HEK293 (cell line): ENCODE results near the gene KHSRP.

Experiments used
- HOXA7 ChIP-seq: sonication (generic); formaldehyde crosslinking; IDR thresholded peaks from 2 replicates; pipeline ENCODE4 v1.8.1; 2022; ENCODE audit warnings: missing genetic modification reagents, borderline replicate concordance
- HOXC10 ChIP-seq: sonication (generic); formaldehyde crosslinking; IDR thresholded peaks from 2 replicates; pipeline ENCODE4 v1.8.1; 2023; ENCODE audit warnings: mild to moderate bottlenecking, missing genetic modification reagents
- ZBTB1 ChIP-seq: fragments of 450-650 bp; formaldehyde crosslinking; IDR thresholded peaks from 2 replicates; pipeline ENCODE4 v1.5.1; 2016; ENCODE audit warnings: missing biosample characterization, missing genetic modification characterization
- ZBTB7A ChIP-seq: fragments of 450-650 bp; formaldehyde crosslinking; IDR thresholded peaks from 2 replicates; pipeline ENCODE4 v1.5.1; 2016; ENCODE audit warnings: low read depth, missing biosample characterization, missing genetic modification characterization
- ZNF155 ChIP-seq: fragments of 450-650 bp; formaldehyde crosslinking; IDR thresholded peaks from 2 replicates; pipeline ENCODE4 v1.5.1; 2016; ENCODE audit warnings: missing biosample characterization, missing genetic modification characterization
- ZNF274 ChIP-seq, 2 experiments: fragments of 200-500 bp in 1 of 2; fragments of 450-650 bp in 1 of 2; sonication (Bioruptor generic) in 1 of 2; formaldehyde crosslinking in 1 of 2; IDR thresholded peaks; 2 replicates each; pipeline versions ENCODE4 v1.5.1 to v1.6.1; 2014 to 2016; ENCODE audit warnings: borderline replicate concordance in 1 of 2, inconsistent platforms in 1 of 2, low read length in 1 of 2, missing biosample characterization in 1 of 2, missing genetic modification characterization in 1 of 2
- ZNF324 ChIP-seq: fragments of 450-650 bp; formaldehyde crosslinking; IDR thresholded peaks from 2 replicates; pipeline ENCODE4 v1.5.1; 2016; ENCODE audit warnings: missing biosample characterization, missing genetic modification characterization
- ZNF335 ChIP-seq: fragments of 450-650 bp; formaldehyde crosslinking; conservative IDR thresholded peaks from 2 replicates; pipeline ENCODE4 v1.5.1; 2016; ENCODE audit warnings: missing biosample characterization, missing genetic modification characterization
- ZNF548 ChIP-seq: fragments of 450-650 bp; formaldehyde crosslinking; IDR thresholded peaks from 2 replicates; pipeline ENCODE4 v1.5.1; 2016; ENCODE audit warnings: missing biosample characterization, missing genetic modification characterization
- ZNF558 ChIP-seq: fragments of 450-650 bp; formaldehyde crosslinking; IDR thresholded peaks from 2 replicates; pipeline ENCODE4 v1.5.1; 2016; ENCODE audit warnings: missing biosample characterization, missing genetic modification characterization
- ZNF629 ChIP-seq: fragments of 450-650 bp; formaldehyde crosslinking; IDR thresholded peaks from 2 replicates; pipeline ENCODE4 v1.5.1; 2017; ENCODE audit warnings: missing biosample characterization, missing genetic modification characterization
- ZNF777 ChIP-seq: fragments of 450-650 bp; formaldehyde crosslinking; IDR thresholded peaks from 2 replicates; pipeline ENCODE4 v1.5.1; 2017; ENCODE audit warnings: missing biosample characterization, missing genetic modification characterization, borderline replicate concordance
- TF ChIP-seq, protein P1 (sequence below): fragments of 450-650 bp; formaldehyde crosslinking; IDR thresholded peaks from 2 replicates; pipeline ENCODE4 v1.5.1; 2016; ENCODE audit warnings: missing biosample characterization, missing genetic modification characterization
- TF ChIP-seq, protein P2 (sequence below): fragments of 450-650 bp; formaldehyde crosslinking; IDR thresholded peaks from 2 replicates; pipeline ENCODE4 v1.5.1; 2016; ENCODE audit warnings: missing biosample characterization, missing genetic modification characterization

- TF ChIP-seq ZBTB1 (tag by site-specific recombination) (no peak), ZNF558 (tag by site-specific recombination) (no peak), ZNF548 (no peak), ZBTB7A (tag by site-specific recombination) (no peak), ZNF324 (tag by site-specific recombination) (no peak), ZNF274 (IDR thresholded peaks at IDR 0.05; ENCODE audit: low read length) (no peak), ZNF274 (tag by site-specific recombination; IDR thresholded peaks at IDR 0.05; ENCODE audit: borderline replicate concordance) (no peak), HOXA7 (CRISPR knock-in tag) (no peak), ZNF155 (tag by site-specific recombination) (no peak), ZNF629 (tag by site-specific recombination) (no peak), HOXC10 (CRISPR knock-in tag) (no peak), ZNF335 (tag by site-specific recombination) (no peak), ZNF777 (tag by site-specific recombination) (no peak)
- TF ChIP-seq, protein P1, sequence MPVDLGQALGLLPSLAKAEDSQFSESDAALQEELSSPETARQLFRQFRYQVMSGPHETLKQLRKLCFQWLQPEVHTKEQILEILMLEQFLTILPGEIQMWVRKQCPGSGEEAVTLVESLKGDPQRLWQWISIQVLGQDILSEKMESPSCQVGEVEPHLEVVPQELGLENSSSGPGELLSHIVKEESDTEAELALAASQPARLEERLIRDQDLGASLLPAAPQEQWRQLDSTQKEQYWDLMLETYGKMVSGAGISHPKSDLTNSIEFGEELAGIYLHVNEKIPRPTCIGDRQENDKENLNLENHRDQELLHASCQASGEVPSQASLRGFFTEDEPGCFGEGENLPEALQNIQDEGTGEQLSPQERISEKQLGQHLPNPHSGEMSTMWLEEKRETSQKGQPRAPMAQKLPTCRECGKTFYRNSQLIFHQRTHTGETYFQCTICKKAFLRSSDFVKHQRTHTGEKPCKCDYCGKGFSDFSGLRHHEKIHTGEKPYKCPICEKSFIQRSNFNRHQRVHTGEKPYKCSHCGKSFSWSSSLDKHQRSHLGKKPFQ (tag by site-specific recombination): no peak
- TF ChIP-seq, protein P2, sequence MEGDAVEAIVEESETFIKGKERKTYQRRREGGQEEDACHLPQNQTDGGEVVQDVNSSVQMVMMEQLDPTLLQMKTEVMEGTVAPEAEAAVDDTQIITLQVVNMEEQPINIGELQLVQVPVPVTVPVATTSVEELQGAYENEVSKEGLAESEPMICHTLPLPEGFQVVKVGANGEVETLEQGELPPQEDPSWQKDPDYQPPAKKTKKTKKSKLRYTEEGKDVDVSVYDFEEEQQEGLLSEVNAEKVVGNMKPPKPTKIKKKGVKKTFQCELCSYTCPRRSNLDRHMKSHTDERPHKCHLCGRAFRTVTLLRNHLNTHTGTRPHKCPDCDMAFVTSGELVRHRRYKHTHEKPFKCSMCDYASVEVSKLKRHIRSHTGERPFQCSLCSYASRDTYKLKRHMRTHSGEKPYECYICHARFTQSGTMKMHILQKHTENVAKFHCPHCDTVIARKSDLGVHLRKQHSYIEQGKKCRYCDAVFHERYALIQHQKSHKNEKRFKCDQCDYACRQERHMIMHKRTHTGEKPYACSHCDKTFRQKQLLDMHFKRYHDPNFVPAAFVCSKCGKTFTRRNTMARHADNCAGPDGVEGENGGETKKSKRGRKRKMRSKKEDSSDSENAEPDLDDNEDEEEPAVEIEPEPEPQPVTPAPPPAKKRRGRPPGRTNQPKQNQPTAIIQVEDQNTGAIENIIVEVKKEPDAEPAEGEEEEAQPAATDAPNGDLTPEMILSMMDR (tag by site-specific recombination): no peak
Measured at GRCh38 chr19:6466526-6467248, 42.1 kb upstream of the KHSRP start.
